HepG2 (cell line): Measurements from ENCODE around the gene BCL6.

Experiments used
- ZNF180 ChIP-seq: sonication (generic); formaldehyde crosslinking; IDR thresholded peaks from 2 replicates; pipeline ENCODE4 v1.4.0; 2020; ENCODE audit warnings: low read depth, missing genetic modification reagents, borderline replicate concordance
- TF ChIP-seq, protein P1 (sequence below): sonication (generic); formaldehyde crosslinking; IDR thresholded peaks from 2 replicates; pipeline ENCODE4 v1.5.0; 2020; ENCODE audit warnings: mild to moderate bottlenecking, missing genetic modification reagents, moderate library complexity
- TF ChIP-seq, protein P2 (sequence below): sonication (generic); formaldehyde crosslinking; IDR thresholded peaks from 2 replicates; pipeline ENCODE4 v1.9.0; 2022; ENCODE audit warnings: low read depth, missing genetic modification reagents

DNA sequence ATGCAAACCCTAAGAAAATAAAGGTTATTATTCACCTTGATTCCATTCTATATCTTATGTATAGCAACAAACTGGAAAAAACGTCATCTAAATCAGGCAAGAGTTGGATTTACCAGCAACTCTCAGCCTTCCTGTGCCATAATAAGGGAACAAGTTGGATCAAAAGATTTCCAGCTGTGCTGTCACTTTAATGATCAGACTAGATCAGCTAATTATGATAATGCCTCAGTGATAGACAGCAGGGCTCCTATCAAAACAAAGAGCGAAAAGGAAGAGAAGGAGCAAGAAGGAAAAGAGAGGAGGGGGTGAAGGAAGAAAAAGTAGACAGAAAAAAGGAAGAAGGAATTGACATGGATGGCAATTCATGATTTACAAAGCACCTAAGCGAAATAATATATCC, 36.7 kb upstream of the BCL6 start:
- TF ChIP-seq, protein P1, sequence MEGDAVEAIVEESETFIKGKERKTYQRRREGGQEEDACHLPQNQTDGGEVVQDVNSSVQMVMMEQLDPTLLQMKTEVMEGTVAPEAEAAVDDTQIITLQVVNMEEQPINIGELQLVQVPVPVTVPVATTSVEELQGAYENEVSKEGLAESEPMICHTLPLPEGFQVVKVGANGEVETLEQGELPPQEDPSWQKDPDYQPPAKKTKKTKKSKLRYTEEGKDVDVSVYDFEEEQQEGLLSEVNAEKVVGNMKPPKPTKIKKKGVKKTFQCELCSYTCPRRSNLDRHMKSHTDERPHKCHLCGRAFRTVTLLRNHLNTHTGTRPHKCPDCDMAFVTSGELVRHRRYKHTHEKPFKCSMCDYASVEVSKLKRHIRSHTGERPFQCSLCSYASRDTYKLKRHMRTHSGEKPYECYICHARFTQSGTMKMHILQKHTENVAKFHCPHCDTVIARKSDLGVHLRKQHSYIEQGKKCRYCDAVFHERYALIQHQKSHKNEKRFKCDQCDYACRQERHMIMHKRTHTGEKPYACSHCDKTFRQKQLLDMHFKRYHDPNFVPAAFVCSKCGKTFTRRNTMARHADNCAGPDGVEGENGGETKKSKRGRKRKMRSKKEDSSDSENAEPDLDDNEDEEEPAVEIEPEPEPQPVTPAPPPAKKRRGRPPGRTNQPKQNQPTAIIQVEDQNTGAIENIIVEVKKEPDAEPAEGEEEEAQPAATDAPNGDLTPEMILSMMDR (CRISPR knock-in tag), result no peak
- TF ChIP-seq ZNF180 (CRISPR knock-in tag), result no peak
- TF ChIP-seq, protein P2, sequence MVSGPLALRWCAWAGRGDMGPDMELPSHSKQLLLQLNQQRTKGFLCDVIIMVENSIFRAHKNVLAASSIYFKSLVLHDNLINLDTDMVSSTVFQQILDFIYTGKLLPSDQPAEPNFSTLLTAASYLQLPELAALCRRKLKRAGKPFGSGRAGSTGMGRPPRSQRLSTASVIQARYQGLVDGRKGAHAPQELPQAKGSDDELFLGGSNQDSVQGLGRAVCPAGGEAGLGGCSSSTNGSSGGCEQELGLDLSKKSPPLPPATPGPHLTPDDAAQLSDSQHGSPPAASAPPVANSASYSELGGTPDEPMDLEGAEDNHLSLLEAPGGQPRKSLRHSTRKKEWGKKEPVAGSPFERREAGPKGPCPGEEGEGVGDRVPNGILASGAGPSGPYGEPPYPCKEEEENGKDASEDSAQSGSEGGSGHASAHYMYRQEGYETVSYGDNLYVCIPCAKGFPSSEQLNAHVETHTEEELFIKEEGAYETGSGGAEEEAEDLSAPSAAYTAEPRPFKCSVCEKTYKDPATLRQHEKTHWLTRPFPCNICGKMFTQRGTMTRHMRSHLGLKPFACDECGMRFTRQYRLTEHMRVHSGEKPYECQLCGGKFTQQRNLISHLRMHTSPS (CRISPR knock-in tag), result no peak
